Measurements from ENCODE around the gene GCDH. TPM values are rescaled to one million over a fixed set of nuclear protein-coding genes. Genes with fewer than 3 reads are reported as not detected.

GCDH gene
- total RNA-seq, 3 donors from 2014 or later (not counting 1 experiment from before 2014, with no cell fraction given) = 35.9 to 41.7 (median 36.3) TPM

GRCh38 chr19:12875086-12875485 is 15.9 kb upstream of the GCDH start:
- peaks cover 26% of the 10 kb centered on the region for H3K36me3 ChIP-seq (ENCODE audit: control insufficient read depth, insufficient read depth, low read length)
- no peak overlapping the region for H3K4me3 ChIP-seq (ENCODE audit: low read length)
- peaks cover 5% of the 10 kb centered on the region for H3K4me1 ChIP-seq (ENCODE audit: control insufficient read depth, insufficient read depth, low read length)
- Mint-ChIP-seq H3K27me3 (ENCODE audit: low read depth in 2 of 2) (no peaks in the 10 kb centered on the region), H3K4me3 (no peak overlapping the region), H3K36me3 (no peaks in the 10 kb centered on the region), H3K27ac (no peak overlapping the region), H3K4me1 (peaks cover 5 to 7% of the 10 kb centered on the region in 2 donors), H3K9me3 (no peaks in the 10 kb centered on the region)
- H3K27ac ChIP-seq (ENCODE audit: low read length) = no peak overlapping the region
- ATAC-seq = no peak
- DNase-seq = no peak
- WGBS (ENCODE audit: insufficient coverage) = 94% methylated on average over 6 of the region's 6 CpGs
- intact Hi-C loops (cut with micrococcal nuclease) = no loop called here
- H3K27me3 ChIP-seq (ENCODE audit: control insufficient read depth, insufficient read depth, low read length) = no peaks in the 10 kb centered on the region
- H3K9me3 ChIP-seq (ENCODE audit: control insufficient read depth, insufficient read depth, low read length) = no peaks in the 10 kb centered on the region
- no peak for TF ChIP-seq CTCF (IDR thresholded peaks at IDR 0.05)

GRCh38 chr19:12880551-12881171 is 10.3 kb upstream of the GCDH start:
- peak overlapping the region; percentile 84 for H3K4me3 ChIP-seq (ENCODE audit: low read length)
- Mint-ChIP-seq H3K9me3 (no peaks in the 10 kb centered on the region), H3K4me3 (peak overlapping the region; percentile 89), H3K27ac (peak overlapping the region; percentile 65 to 81), H3K36me3 (no peaks in the 10 kb centered on the region), H3K4me1 (peaks cover 23 to 34% of the 10 kb centered on the region in 2 donors), H3K27me3 (ENCODE audit: low read depth in 2 of 2) (no peaks in the 10 kb centered on the region)
- peak overlapping the region; percentile 79 for H3K27ac ChIP-seq (ENCODE audit: low read length)
- WGBS (ENCODE audit: insufficient coverage) = 22% methylated on average over 29 of the region's 29 CpGs
- peaks cover 19% of the 10 kb centered on the region for H3K36me3 ChIP-seq (ENCODE audit: control insufficient read depth, insufficient read depth, low read length)
- peaks cover 11% of the 10 kb centered on the region for H3K9me3 ChIP-seq (ENCODE audit: control insufficient read depth, insufficient read depth, low read length)
- H3K4me1 ChIP-seq (ENCODE audit: control insufficient read depth, insufficient read depth, low read length) = peaks cover 43% of the 10 kb centered on the region
- DNase-seq (no peak), ATAC-seq (peak in 2 of 3 donors; percentile 3 to 11)
- intact Hi-C loops (cut with micrococcal nuclease) = no loop called here
- no peak for TF ChIP-seq CTCF (IDR thresholded peaks at IDR 0.05)
- H3K27me3 ChIP-seq (ENCODE audit: control insufficient read depth, insufficient read depth, low read length) = no peaks in the 10 kb centered on the region

GRCh38 chr19:12881172-12881808 is 9.7 kb upstream of the GCDH start, which contains the start of gene DNASE2:
TSS of gene DNASE2 (minus strand) at chr19:12881449. CDS start at chr19:12881375, 74 bp downstream.
- Histone ChIP-seq H3K27ac (ENCODE audit: low read length) (peak within 1 kb of the TSS; percentile 79), H3K27me3 (ENCODE audit: control insufficient read depth, insufficient read depth, low read length) (no peaks in the 10 kb centered on the region), H3K4me3 (ENCODE audit: low read length) (peak within 1 kb of the TSS; percentile 84), H3K36me3 (ENCODE audit: control insufficient read depth, insufficient read depth, low read length) (peaks cover 13% of the 10 kb centered on the region), H3K4me1 (ENCODE audit: control insufficient read depth, insufficient read depth, low read length) (peaks cover 49% of the 10 kb centered on the region), H3K9me3 (ENCODE audit: control insufficient read depth, insufficient read depth, low read length) (peaks cover 11% of the 10 kb centered on the region)
- Mint-ChIP-seq H3K4me3 (peak within 1 kb of the TSS; percentile 89), H3K9me3 (no peaks in the 10 kb centered on the region), H3K36me3 (no peaks in the 10 kb centered on the region), H3K27me3 (ENCODE audit: low read depth in 2 of 2) (no peaks in the 10 kb centered on the region), H3K4me1 (peaks cover 23 to 35% of the 10 kb centered on the region in 2 donors), H3K27ac (peak within 1 kb of the TSS; percentile 65 to 81)
- TF ChIP-seq CTCF (IDR thresholded peaks at IDR 0.05) = no peak
- under 1% methylated on average over 38 of the region's 38 CpGs for WGBS (ENCODE audit: insufficient coverage)
- ATAC-seq (peak; percentile 77 to 80 (median 80)), DNase-seq (peak; percentile 69 to 93)
- intact Hi-C loops (cut with micrococcal nuclease) = no loop called here

Measured in natural killer cell (primary cell).